ENCODE data around the gene FUT2. TPM values are rescaled to one million over a fixed set of nuclear protein-coding genes. Genes with fewer than 3 reads are reported as not detected.
"Not testable (repeated sequence)": the region's sequence is repeated elsewhere in the genome, so short reads cannot be mapped to it uniquely, and the experiment has no call there.

Gene FUT2
- total RNA-seq, 1 donor from 2014 or later = not detected

- H3K27me3 Mint-ChIP-seq (ENCODE audit: low read depth) = no peaks in the 10 kb centered on the region
- no peak for TF ChIP-seq CTCF (conservative IDR thresholded peaks at IDR 0.05)
- peaks cover 9% of the 10 kb centered on the region for H3K4me1 Mint-ChIP-seq
- H3K36me3 Mint-ChIP-seq (ENCODE audit: low read depth) = no peaks in the 10 kb centered on the region
- no peak for DNase-seq (ENCODE audit: low read depth, low spot score)
- H3K4me3 Mint-ChIP-seq = no peak overlapping the region
- H3K9me3 Mint-ChIP-seq = no peaks in the 10 kb centered on the region
- H3K27ac Mint-ChIP-seq (ENCODE audit: unreplicated experiment) = no peak overlapping the region
These were observed 44.6 kb upstream of the FUT2 start for GRCh38 chr19:48650974-48651682.

GRCh38 chr19:48651683-48652048, 44.1 kb upstream of the FUT2 start:
- DNase-seq (ENCODE audit: low read depth, low spot score) = no peak
- H3K9me3 Mint-ChIP-seq = no peaks in the 10 kb centered on the region
- no peaks in the 10 kb centered on the region for H3K36me3 Mint-ChIP-seq (ENCODE audit: low read depth)
- no peak overlapping the region for H3K4me3 Mint-ChIP-seq
- H3K27ac Mint-ChIP-seq (ENCODE audit: unreplicated experiment) = no peak overlapping the region
- H3K4me1 Mint-ChIP-seq = peaks cover 8% of the 10 kb centered on the region
- no peaks in the 10 kb centered on the region for H3K27me3 Mint-ChIP-seq (ENCODE audit: low read depth)
- TF ChIP-seq CTCF (conservative IDR thresholded peaks at IDR 0.05) = no peak

GRCh38 chr19:48654299-48655059, 41.3 kb upstream of the FUT2 start:
- Mint-ChIP-seq H3K27ac (ENCODE audit: unreplicated experiment) (no peak overlapping the region), H3K4me3 (no peak overlapping the region), H3K9me3 (no peaks in the 10 kb centered on the region), H3K4me1 (peaks cover 4% of the 10 kb centered on the region), H3K36me3 (ENCODE audit: low read depth) (no peaks in the 10 kb centered on the region), H3K27me3 (ENCODE audit: low read depth) (no peaks in the 10 kb centered on the region)
- TF ChIP-seq CTCF (conservative IDR thresholded peaks at IDR 0.05) = no peak
- no peak for DNase-seq (ENCODE audit: low read depth, low spot score)

DNA sequence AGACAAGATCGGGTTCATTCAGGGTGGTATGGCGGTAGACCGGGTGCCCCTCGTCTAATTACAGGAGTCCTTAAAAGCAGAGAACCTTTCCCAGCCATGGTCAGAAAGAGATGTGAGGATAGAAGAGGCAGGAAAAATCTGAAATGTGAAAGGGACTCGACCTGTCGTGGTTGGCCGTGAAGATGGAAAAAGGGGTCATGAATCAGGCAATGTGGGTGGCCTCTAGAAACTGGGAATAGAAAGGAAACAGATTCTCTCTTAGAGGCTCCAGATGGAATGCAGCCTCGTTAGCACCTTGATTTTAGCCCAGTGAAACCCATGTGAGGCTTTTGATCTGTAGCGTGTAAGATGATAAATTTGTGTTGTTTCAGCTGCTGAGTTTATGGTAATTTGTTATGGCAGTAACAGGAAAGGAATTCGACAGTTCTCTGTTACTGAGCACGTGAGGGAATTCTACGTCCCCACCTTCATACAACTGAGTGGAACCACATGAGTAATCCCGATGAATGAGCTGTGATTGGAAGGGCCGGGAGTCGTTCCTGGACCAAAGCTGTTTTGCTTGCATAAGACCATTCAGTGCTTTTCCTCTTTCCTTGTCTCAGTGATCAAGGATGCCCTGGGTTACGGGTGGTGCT, 38.8 kb upstream of the FUT2 start:
- Mint-ChIP-seq H3K27ac (ENCODE audit: unreplicated experiment) (no peak overlapping the region), H3K36me3 (ENCODE audit: low read depth) (no peaks in the 10 kb centered on the region), H3K4me1 (peaks cover 4% of the 10 kb centered on the region), H3K27me3 (ENCODE audit: low read depth) (no peaks in the 10 kb centered on the region), H3K4me3 (no peak overlapping the region), H3K9me3 (peaks cover 4% of the 10 kb centered on the region)
- no peak for DNase-seq (ENCODE audit: low read depth, low spot score)
- TF ChIP-seq CTCF (conservative IDR thresholded peaks at IDR 0.05) = no peak

- not testable (repeated sequence) for H3K27ac Mint-ChIP-seq (ENCODE audit: unreplicated experiment); H3K4me3 Mint-ChIP-seq; DNase-seq (ENCODE audit: low read depth, low spot score); H3K4me1 Mint-ChIP-seq; H3K36me3 Mint-ChIP-seq (ENCODE audit: low read depth); H3K27me3 Mint-ChIP-seq (ENCODE audit: low read depth); H3K9me3 Mint-ChIP-seq
These were observed 37.9 kb upstream of the FUT2 start for GRCh38 chr19:48657828-48658227.

GRCh38 chr19:48658483-48658882, 37.3 kb upstream of the FUT2 start:
- Mint-ChIP-seq H3K4me1 (peaks cover 4% of the 10 kb centered on the region), H3K9me3 (peaks cover 4% of the 10 kb centered on the region), H3K27ac (ENCODE audit: unreplicated experiment) (no peak overlapping the region)

More at GRCh38 chr19:48658483-48658882, 37.3 kb upstream of the FUT2 start:
- no peak for TF ChIP-seq CTCF (conservative IDR thresholded peaks at IDR 0.05)
- Mint-ChIP-seq H3K27me3 (ENCODE audit: low read depth) (no peaks in the 10 kb centered on the region), H3K4me3 (no peak overlapping the region), H3K36me3 (ENCODE audit: low read depth) (no peaks in the 10 kb centered on the region)
- DNase-seq (ENCODE audit: low read depth, low spot score) = no peak
